NCI-H226 (cell line): ENCODE data around the gene PMVK.

Experiments
- DNase-seq: peaks from one replicate; pipeline ENCODE4 v3.0.0-alpha.2; 2015

Gene PMVK

DNA sequence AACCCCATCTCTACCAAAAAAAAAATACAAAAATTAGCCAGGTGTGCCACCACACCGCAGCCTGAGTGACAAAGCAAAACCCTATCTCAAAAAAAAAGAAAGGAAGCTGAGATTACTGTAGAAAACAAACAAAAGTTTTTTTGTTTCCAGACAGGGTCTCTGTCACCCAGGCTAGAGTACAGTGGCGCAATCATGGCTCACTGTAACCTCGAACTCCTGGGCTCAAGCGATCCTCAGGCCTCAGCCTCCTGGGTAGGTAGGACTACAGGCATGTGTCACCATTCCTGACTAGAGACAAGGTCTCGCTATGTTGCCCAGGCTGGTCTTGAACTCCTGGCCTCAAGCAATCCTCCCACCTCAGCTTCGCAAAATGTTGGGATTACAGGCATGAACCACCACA is 27.8 kb upstream of the PMVK start:
- DNase-seq, result no peak

DNA sequence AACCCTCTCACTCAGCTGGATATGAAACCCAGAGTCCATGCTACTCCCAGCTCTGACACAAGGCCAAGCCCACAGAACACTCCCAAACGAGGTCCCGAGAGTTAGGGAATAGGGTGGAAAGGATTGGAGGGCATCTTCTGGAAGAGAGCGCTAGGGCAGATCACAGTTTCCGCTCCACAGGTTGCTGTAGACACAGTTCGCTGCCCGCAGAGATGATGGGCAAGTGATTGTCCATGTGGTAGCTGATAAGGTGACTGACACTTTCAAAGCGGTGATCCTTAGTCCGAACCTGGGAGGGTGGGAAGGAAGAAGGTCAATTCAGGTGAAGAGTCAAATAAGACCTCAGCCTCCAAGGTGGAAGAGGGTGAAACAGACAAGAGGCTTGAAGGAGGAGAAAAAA is 27.1 kb upstream of the PMVK start:
- DNase-seq, result no peak

DNA sequence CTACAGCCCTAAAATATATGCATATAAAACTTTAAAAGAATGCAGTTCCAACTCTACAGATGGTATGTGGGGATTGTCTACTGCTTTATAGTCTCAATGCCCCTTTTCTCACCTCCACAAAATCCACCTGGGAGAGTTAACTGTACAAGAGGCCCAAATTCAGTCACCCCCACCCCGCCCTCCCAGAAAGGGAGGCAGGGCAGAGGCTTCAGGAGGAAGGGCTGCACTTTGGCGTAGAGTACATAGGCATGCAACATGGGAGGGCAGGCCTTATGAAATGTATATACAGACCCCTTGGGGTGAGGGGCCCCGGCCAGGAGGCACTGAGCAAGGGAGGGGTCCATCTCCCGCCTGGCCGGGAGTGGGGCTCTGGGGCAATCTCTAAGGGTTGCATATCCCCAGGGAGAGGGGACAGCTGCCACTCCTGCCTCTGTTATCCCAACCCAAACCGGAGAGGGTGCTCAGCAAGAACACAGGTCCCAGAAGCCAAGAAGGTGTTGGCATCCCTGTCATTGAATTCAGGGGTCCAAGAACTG is 26.3 kb upstream of the PMVK start:
- DNase-seq, result no peak

DNA sequence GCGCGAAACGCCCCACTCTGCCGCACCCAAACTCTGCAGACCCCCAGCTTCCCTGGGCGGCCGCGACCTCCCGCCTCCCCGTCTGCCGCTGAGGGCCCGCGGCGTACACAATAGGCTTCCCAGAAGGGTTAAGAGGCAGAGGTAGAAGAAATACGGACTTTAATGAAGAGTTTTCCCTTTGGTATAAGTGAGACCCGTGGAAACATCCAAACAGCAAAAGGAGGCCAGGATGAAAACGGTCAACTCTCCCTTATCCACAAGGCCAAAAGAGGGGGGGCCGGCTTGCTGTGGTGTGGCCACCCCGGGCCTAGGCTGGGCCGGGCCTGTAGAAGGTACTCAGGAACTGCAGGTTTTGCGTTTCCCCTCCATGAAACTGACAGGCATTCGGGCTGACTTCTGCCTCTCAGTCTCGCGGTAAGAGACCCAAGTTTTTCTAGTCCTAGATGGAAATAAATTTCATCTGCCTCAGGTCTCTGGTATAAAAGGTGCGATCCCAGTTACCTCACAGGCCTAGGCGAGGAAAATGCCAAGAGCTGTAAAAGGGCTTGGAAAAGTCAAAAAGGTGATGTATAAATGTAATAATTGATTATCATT is 25.7 kb upstream of the PMVK start:
- no peak for DNase-seq

DNA sequence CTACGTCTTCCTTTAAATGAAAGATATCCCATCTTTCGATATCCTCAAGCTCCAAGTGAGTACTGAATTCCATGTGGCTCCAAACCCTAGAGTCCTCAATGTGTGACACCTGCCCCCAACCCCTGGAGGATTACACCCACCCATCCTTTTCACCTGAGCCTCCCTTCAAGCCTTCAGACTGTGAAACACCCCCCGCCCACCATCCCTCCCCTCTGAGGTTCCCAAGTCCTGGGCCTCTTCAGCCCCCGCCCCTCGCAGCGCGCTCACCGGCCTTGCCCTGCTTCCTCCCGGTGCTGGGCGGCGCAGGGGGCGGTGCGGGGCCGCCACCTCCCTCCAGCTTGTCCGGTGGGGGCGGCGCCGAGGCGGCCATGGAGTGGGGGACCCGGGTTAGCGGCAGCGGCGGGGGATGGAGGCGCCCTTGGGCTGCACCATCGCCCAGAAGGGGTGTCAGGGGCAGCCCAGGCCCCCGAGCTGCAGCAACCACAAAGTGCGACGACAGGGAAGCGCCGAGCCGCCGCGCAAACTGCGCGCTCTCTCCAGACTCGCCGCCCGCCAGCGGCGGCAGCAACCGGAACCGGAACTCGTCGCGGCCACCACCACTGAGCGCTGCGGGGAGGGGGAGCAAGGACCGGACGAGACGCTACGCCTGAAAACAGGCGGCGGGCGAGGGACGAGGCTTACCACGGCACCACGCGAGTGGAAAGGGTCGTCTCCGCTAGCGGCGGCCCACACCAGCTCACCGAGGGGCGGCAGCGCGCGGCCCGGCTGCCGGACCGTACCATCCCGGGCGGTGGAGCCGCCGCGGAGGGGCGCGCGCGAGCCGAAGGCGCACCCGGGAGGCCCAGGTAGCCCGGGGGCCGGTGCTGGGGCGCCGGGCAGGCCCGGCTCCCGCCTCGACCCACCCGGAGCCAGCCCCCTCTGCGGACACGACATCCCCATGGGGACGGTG is 25.0 kb upstream of the PMVK start, which contains the start of gene PYGO2:
Gene PYGO2, minus strand, starts transcription at position 576 of the 949 bp plus-strand sequence. Its CDS starts 206 bp downstream, at position 370.
- peak; percentile 76 for DNase-seq

DNA sequence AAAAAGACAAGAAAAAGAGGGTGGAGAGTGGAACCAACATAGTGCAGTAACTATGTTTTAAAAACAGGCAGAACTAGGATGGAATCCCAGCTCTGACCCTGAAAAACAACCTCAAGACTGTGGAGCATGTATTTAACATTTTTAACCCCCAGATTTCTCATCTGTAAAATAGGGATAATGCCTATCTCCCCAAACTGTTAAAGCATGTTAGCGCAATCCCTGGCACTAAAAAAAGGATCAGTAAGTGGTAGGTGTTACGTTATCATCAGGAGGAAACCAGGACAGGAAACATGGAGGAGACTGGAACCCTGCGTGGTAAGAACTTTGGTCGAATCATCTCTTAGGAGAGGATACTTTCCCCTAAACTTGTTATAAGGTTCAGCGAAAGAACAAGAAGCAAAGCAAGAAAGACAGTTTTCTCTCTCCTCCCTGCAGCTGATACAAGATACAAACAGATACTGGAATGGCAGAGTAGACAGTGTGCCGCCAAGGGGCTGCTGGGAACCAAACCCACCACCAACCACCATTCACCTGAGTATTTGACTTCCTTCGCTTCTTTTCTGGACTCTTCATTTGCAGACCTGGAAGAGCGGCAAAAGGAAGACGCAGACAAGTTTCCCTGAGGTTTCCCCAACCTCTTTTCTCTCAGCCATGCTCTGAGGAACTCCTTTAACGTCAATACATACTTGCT is 24.1 kb upstream of the PMVK start:
- no peak for DNase-seq

DNA sequence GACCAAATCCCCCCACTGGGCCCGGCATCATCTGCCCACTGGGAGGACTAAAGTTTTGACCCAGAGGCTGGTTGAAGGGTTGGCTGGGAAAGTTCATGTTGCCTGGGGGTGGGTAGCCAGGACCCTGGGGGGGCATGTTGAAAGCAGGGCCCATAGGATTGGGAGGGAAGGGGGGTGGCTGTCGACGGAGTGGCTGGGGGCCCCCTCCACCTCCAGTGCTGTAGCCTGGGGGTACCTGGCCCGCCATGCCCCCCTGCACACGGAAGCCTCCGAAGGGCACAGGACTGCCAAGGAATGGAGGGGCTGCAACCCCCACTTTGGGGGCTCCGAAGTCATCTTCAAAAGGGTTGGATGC is 22.9 kb upstream of the PMVK start:
- no peak for DNase-seq

DNA sequence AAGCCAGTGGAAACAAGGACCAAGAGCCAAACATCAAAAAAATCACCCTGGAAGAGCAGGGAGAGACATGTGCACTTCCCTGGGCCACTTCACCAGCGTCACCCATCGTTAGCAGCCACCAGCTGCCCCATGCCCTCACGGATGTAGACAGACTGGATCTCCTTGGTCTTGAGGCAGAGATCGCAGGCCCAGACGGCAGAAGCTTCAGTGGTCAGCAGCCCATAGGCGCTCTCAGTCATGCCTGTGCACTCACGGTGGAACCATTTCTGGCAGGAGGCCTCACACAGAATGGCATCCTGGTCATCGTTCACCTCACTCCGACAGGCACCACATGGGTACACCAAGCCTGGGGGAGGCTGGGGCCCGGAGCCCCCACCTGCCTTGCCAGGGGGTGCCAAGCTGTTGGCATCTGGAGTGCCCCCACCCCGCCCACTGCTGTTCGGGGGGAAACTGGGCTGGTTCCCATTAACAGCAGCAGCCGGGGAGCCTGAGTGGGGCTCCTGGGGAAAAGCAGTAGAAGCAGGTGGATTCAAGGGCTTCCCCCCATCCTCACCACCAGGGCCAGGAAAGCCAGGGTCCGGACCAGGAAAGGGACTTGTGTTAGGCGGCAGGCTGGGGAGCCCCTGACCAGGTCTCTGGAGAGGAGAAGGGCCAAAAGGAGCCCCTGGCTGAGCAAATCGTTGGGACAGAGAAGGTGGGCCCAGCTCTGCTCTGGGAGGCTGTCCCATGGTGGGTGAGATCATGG is 22.3 kb upstream of the PMVK start:
- no peak for DNase-seq

DNA sequence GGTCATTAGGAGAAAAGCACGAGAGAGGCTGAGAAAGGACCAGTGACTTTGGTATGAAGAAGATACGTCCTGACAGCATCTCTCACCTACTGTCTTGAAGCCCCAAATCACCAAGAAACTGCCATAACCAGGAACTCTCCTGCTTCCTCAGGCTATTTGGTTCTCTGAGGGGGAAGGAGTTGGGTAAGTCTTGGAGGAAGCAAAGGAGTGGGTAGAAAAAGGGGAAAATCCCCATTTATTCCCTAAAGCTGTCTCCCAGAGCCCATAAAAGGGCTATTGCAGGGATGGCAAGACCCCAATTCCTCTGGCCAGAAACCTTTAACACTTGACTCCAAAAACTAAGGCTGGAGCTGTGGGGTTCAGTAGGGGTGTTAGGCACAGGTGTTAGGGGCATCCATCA is 21.5 kb upstream of the PMVK start:
- DNase-seq, result no peak

DNA sequence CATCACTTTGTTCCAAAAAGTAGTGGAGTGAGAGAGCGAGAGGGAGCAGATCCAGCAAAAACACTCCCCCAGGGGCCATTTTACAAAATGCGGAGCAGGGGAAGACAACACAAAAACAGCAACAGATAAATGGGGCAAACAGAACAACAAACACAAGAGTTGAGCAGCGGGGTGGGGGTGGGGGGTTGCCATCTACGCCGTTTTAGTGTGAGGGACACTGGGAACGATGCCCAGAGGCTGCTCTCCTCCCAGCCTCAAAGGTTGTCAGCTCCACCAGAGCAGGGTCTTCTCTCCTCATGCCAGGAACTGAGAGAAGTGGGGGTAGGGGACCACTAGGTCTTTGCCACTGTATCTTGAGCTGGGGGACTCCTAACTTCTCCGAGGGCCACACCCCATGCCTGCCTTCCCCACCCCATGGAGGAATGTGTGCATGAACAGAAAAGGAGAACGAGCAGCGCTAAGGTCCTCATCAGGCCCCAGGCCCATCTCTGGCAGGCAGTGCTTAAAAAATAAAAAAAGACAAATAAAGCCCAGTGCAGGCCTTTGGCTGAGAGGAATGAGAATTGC is 20.7 kb upstream of the PMVK start:
- no peak for DNase-seq

DNA sequence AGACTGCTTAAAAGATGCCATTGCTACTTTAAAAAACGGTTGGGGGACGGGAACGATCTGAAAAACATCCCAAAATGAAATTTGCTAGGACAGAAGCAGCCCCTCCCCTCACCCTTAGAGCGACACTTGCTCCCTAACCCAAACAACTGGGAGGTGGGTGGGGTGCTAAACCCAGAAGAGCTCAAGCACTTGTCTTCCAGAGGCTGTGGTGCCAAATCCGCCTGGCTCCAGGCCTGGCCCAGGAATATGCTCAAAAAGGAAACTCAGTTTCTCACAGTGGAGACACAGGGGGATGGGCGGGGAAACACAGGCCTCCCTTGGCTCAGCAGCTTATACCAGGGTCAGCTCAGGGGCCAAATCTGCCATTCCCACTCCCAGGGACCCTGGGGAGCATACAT is 20.0 kb upstream of the PMVK start:
- DNase-seq, result no peak

DNA sequence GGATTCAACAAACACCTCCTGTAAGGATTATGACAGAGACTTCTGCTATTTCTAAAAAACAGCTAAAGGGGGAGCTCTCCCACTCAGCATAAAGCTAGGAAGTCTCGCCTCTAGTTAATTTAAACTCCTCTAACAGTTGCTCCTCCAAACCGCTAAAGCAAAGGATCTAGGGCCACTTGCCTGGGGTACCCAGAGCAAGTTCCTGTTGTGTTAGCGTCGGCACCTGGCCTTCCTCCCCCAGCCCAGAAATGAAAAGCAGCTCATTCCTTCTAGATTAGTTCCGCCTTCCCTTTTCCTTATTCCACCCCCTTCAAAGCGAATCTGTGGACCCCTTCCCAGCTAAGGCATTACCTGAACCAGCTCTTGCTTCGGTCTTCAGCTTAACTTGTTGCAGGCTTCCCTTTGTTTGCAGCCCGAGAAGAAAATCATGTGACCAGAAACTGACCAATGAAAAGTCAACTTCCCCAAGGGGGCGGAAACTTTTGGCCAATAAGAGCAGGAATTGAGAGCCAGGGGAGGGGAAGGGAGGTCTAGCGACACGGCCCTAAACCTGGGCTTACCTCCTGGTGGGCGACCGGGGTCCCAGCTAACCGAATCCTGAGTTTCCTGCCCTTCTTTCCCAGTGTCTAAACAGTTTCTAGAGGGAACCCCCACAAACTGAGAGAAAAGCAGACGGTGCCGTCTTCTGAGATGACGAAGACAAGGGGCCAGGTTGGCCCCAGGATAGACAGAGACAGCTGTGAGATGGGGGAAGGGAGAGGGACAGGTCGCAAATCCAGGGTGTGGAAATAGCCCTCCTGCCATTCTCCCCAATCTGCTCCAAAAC is 19.4 kb upstream of the PMVK start, which contains the start of gene PBXIP1:
Gene PBXIP1, minus strand, starts transcription at position 382 of the 826 bp plus-strand sequence. CDS start 2,378 bp downstream, outside the sequence.
- DNase-seq, result peak; percentile 82

DNA sequence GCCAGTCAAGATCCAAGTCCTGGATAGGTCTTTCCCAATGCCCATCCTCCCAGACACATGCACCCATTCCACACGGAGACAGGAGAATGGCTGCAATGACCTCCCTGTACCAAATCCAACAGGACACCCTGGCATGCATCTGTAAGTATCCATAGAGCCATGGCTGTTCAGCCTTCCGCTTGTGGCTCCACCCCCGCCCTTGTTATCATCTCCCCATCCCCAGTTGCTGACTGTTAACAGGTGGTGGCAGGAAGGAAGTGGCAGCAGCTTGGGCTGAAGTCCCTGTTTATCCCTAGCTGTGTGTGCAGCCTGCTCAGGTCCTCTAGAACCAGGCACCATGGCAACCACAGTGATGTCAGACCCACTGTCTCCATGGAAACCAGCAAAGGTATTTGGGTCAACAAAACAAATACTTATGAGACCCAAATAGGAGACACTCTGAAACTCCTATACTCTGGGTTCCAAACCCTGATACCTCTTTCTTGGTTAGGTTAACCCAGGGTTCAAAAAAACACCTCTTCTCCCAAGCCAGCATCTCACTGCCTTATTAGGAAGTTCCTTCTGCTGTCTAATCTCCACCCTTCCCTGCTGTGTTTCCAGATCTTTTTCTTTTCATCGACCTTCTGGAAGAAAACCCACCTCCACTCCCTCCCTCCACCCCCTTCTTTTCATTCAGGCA is 18.7 kb upstream of the PMVK start:
- peak; percentile 32 for DNase-seq

DNA sequence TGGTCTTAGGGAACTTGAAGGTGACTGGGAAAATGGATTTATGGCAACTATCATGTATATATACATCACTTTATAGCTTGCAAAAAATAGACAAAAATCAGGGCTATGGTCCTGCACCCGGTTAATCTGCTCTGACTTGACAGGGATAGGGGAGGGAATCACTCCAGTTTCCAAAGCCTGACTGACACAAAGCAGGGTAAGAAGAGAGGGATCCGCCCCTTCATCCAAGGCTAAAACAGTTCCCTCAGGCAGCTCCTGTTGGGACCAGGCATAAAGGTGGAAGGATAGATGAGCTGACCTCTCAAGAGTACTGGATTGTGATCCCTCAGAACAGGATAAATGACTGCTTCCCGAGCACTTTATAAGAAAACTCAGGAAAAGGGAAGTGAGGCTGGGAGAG is 18.0 kb upstream of the PMVK start:
- DNase-seq, result no peak

DNA sequence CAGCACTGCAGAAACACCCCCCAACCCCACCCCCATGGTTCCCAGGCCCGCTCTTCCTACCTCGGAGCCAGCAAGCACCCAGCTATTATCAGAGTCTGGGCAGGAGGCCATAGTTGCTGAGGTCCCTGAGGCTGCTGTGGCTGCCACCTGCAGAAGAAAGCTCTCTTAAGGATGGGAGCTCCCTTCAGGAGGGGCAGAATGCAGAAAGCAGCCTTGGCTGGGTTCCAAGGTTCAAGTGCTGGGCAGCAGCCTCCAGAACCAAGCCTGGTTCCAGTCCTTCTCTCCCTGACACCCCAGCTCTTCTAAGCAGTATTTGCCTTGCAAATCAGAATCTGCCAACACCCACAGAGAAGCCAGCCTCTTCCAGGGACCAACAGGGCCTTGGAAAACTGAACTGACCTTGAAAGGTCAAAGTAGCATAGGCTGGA is 17.1 kb upstream of the PMVK start:
- no peak for DNase-seq

DNA sequence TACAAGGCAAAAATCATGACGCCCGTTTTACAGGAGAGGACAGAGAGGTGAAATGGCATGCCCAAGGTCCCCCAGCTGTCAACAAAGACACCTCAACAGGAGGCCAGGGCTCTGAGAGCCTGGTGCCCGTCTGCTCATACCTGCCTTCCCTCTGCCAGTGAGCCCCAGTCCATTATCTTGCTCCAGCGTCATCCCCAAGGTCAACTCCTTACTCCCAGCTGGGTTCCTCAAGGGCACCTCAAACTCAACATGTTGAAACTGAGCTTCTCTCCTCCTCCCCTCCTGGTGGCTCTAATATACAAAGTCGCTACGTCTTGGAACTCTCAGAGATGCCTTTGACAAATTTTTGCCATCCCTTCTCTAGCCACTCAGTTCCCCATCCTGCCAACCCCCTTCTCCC is 16.1 kb upstream of the PMVK start:
- no peak for DNase-seq

DNA sequence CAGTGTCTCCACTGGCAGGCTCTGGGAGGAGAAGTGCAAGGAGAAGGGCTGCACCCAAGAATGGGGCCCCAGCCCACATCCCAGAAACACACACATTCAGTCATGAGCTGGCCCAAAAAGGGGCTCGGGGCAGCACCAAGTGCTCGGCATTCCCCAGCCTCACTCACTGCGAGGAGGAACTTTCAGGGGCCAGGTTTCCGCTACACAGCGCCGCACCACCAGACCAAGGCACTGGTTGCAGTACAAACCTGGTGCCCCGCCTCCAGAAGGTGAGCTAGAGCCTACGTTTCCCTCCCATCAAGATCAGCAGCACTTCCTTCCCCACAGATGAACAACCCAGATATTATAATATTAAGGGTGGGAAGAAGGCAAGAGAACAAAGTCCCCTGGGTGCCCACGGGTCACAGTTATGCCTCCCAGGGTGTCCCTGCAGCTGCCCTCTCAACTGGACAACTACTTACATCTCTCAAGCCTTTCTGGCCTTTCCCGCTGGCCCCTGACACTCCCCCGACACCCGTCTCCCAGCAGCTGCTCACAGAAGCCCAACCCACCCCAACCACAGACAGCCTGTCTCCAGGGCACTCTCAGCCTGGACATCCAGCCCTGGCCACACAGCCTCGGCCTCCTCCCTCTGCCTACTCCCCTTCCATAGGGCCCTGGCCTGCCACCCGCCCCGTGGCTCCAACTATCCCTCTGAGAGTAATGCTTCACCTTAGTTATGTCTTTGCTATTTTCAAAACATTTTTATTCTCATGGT is 15.6 kb upstream of the PMVK start:
- DNase-seq, result no peak

DNA sequence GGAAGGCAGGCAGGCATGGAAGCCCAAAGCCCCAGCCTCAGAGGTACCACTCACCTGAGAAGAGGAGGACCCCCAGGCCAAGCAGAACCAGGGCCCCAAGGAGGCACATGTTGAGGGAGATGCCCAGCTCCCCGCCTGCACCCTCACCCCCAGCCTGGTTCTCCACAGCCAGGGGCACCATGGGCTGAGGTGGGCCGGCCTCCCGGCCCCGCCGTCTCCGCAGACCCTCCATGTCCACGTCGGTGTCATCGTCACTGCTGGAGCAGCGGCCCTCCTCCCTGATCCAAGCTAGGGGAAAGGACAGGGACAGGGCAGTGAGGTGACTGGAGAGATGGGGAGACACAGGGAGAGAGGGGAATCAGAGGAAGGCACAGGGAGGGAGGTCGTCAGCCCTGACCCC is 11.6 kb upstream of the PMVK start:
- no peak for DNase-seq

DNA sequence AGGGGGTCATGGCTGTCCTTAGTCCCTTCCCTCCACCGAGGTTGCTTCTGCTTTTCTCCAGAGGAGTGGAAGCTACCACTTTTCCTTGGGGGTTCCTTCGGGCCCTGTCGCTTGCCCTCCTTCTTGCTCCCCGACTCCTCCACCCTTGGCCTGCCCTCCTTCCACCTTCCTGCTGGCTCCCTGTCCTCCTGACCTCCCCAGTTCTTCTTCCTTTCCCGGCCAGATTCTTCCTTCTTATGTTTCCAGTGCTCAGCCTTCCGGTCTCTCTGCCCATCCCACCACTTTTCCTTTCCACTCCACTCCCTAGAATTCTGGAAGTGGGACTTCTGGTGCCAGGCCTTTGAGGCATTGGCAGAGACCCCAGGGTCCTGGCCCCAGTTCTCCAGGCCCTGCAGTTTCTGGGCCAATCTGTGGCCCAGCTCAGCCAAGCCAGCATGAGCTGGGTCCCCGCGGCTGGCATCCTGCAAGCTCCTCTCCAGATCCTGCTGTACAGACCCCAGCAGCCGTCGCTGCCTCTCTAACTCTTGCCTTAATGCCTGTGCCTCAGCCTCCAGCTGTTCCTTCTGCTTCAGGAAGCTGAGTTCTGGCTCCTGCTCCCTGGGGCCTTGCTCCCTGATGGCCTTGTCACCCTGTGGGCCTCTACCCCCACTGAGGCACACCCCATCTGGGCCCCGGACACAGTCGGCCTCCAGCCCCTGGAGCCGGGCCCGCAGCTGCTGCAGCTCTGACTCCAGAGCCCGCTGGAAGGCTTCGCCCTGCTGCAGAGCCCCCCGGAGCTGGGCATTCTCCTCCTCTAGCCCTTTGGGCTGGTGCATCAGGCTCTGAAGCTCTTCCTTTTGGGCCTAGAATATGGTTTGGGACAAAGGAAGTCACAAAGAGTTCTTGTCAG is 9.7 kb upstream of the PMVK start:
- no peak for DNase-seq
